H54 (cell line): Measurements from ENCODE around the gene IFT25.

Source experiments
- DNase-seq: peaks from one replicate; pipeline ENCODE4 v3.0.0; 2011; ENCODE audit warnings: low spot score, mixed read lengths; ENCODE audit not compliant: insufficient read length
- FAIRE-seq: peaks from 3 replicates; lab custom pipeline; 2011; peaks lifted over from hg19 to GRCh38; lab: Jason Lieb, UNC
- POLR2A ChIP-seq: IDR thresholded peaks from 2 replicates; pipeline ENCODE4 v1.6.1; 2011; ENCODE audit warnings: low read depth, mild to moderate bottlenecking, low read length

IFT25 gene

GRCh38 chr1:53947172-53947907, 1.8 kb upstream of the IFT25 start:
- FAIRE-seq, result no peak
- no peak for TF ChIP-seq POLR2A
- no peak for DNase-seq

GRCh38 chr1:53946252-53947171, 1.0 kb upstream of the IFT25 start, which contains the start of gene LRRC42:
Gene LRRC42 (plus strand): TSS chr1:53946350. CDS start chr1:53952000, 5,650 bp downstream.
- DNase-seq (no peak), FAIRE-seq (no peak)
- peak; percentile 36; the same call in 1 of the 2 replicates for TF ChIP-seq POLR2A

DNA sequence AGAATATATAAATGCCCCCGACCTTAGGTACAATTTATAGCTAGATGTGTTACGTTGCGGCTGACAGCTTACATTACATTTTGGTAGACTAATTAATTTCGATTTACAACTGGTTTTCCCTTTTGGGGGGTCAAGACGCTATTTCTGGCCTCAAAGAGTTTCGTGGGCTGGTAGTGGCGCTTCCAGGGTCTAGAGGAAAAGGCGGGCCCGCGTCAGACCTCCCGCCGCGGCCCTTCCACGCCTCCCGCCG, 391 bp downstream of the IFT25 start:
- no peak for FAIRE-seq
- no peak for TF ChIP-seq POLR2A
- no peak for DNase-seq

DNA sequence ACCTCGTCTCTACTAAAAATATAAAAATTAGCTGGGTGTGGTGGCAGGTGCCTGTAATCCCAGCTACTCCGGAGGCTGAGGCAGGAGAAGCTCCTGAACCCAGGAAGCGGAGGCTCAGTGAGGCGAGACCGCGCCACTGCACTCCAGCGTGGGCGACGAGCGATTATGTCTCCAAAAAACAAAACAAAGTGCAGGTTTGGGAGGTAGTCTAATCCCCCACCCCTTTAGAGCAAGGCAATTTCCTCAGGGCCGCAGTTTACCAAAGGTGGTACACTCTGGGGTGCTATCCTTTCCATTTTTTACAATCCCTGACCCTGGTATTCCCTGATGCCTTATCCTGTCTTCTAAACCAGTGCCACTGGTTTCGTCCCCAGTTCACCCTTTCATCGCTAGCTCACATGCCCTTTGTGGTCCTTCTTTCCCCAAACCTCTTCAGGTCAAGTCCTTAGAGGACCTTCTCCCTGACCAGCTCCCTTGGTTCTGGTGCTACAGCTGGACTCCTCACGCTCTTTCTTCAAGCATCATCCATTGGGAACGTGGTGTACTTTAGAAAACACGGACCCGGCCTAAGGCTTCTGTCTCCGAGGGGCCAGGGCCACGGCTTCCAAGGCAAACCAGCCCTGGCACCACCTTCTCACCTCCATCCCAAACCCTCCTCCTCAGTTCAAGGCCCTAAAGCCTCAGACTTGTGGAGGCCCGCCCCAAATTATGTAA, 873 bp downstream of the IFT25 start:
- FAIRE-seq (no peak), DNase-seq (no peak)
- no peak for TF ChIP-seq POLR2A

- no peak for TF ChIP-seq POLR2A
- DNase-seq, result no peak
- no peak for FAIRE-seq
Measured at GRCh38 chr1:53943490-53944043, 1.9 kb downstream of the IFT25 start.

- DNase-seq, result no peak
- no peak for TF ChIP-seq POLR2A
- FAIRE-seq, result no peak
Measured at GRCh38 chr1:53943090-53943489, 2.4 kb downstream of the IFT25 start.

DNA sequence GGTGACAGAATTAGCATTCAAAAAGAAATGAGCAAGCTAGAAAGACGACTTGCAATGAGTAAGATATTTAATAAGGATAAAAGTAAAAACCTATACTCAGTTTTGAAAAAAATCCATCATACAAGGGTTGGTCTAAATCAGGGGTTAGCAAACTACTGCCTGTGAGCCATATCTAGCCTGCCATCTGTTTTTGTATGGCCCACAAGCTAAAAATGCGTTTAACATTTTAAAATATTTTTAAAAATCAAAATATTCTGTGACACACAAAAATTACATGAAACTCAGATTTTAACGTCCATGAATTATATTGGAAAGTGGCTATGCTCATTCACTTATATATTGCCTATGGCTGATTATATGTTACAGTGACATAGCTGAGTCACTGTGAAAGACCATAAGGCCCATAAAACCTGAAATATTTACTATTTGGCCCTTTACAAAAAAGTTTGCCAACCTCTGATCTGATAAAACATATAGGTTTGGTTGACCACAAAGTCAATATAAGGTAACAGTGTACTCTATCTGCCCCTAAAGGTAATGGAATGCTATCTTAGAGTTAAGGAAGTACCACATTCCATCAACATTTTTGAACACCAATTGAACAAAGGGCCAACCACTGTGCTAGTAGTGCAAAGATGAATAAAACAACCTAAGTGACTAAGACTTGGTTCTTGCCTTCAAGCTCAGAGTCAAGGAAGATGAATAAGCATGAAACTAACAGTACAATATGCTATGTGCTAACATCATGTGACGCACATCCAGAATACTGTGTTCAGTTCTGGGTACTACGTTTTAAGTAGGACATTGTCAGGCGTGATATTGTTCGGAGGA, 3.2 kb downstream of the IFT25 start:
- TF ChIP-seq POLR2A, result no peak
- peak; percentile 87 for FAIRE-seq
- DNase-seq, result no peak

GRCh38 chr1:53938136-53938830, 7.2 kb downstream of the IFT25 start:
- DNase-seq (no peak), FAIRE-seq (peak; percentile 57)
- no peak for TF ChIP-seq POLR2A

- FAIRE-seq, result no peak
- DNase-seq, result no peak
- TF ChIP-seq POLR2A, result no peak
Measured at GRCh38 chr1:53936430-53936829, 9.1 kb downstream of the IFT25 start.

DNA sequence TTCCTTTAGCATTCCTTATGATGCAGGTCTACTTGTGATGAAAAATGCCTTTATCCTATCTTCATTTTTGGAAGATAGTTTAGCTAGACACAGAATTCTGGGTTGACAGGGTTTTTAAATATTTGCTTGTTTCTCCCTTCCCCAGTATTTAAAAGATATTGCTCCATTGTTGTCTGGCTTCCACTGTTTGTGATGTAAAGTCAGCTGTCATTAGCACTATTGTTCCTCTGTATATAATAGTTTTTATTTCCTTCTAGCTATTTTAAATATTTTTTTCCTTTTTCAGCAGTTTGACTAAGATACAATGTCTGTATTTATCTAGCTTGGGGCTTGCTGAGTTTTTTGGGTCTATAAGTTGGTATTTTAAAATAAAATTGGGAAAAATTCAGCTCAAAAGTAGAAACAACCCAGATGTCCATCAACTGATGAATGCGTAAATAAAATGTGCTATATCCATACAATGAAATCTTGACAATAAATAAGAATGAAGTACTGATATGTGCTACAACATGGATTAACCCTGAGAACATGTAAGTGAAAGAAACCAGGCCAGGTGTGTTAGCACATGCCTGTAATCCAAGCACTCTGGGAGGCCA, 11.2 kb downstream of the IFT25 start:
- FAIRE-seq, result no peak
- no peak for TF ChIP-seq POLR2A
- no peak for DNase-seq

DNA sequence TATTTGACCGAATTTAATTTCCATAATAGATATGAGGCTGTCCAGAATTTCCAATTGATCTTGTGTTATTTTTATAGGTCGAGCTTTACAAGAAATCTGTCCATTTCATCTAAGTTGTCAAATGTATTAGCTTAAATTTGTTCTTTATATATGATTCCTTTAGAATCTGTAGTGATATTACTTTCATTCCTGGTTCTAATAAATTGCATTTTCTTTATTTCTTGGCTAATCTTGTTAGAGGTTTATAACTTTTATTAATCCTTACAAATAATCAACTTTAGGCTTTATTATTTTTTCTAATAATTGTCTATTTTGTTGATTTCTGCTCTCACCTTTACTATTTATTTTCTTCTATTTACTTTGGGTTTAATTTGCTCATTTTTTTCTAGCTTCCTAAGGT, 14.0 kb downstream of the IFT25 start:
- DNase-seq (no peak), FAIRE-seq (no peak)
- TF ChIP-seq POLR2A, result no peak

DNA sequence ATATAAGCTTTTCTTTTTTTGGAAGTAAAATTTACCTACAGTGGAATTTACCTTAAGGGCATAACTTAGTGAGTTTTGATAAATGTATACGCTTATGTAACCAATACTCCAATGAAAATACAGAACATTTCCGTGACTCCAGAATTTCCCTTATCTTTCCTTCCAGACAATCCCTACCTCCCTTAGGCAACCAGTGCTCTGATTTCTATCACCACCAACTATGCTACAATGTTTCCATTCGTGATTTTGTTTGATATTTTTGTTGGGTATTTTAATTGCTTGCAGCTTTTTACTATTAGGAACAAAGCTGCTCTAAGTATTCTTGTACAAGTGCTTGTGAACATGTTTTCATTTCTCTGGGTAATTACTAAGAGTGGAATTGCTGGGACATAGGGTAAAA, 14.6 kb downstream of the IFT25 start:
- DNase-seq, result no peak
- no peak for TF ChIP-seq POLR2A
- no peak for FAIRE-seq
